Thyroid gland (tissue), 4 donors: Measurements from ENCODE around the gene CEP192. TPM values are rescaled to one million over a fixed set of nuclear protein-coding genes. Genes with fewer than 3 reads are reported as not detected.

Source experiments
- DNase-seq, 2 donors: peaks; one replicate each; pipeline ENCODE4 v3.0.0-alpha.2; 2019
- H3K27ac ChIP-seq, 3 donors: fragments of 200-600 bp; sonication (generic); 1 replicate in 2 of 3; 2 replicates in 1 of 3; pipeline ENCODE4 v1.5.1; 2016 to 2019; ENCODE audit warnings: mild to moderate bottlenecking in 1 of 3, moderate library complexity in 1 of 3
- H3K27me3 ChIP-seq: fragments of 200-600 bp; sonication (generic); one replicate; pipeline ENCODE4 v1.5.1; 2019
- H3K36me3 ChIP-seq, 2 donors: fragments of 200-600 bp; sonication (generic); one replicate each; pipeline ENCODE4 v1.5.1; 2016 to 2019
- H3K4me1 ChIP-seq, 2 donors: fragments of 200-600 bp; sonication (generic); one replicate each; pipeline ENCODE4 v1.5.1; 2017 to 2019
- H3K4me3 ChIP-seq, 3 donors: fragments of 200-600 bp; sonication (generic); replicated peaks in 1 of 3; 1 replicate in 2 of 3; 2 replicates in 1 of 3; pipeline ENCODE4 v1.5.1; 2016; ENCODE audit warnings: mild to moderate bottlenecking in 1 of 3
- H3K9me3 ChIP-seq: fragments of 200-600 bp; sonication (generic); one replicate; pipeline ENCODE4 v1.5.1; 2017
- POLR2A ChIP-seq, 2 donors: fragments of 450-650 bp; IDR thresholded peaks; one replicate each; pipeline ENCODE4 v1.6.1; 2017; ENCODE audit warnings: antibody characterized with exemption in 2 of 2, mild to moderate bottlenecking in 2 of 2, moderate library complexity in 1 of 2
- WGBS, 2 donors: methylation state at CpG; one replicate each; pipeline ENCODE4 v1.1.5; 2017; 5-methylcytosine and 5-hydroxymethylcytosine counted together
- intact Hi-C: fragments of 100-400 bp; cut with DNase I; formaldehyde crosslinking; loops from one replicate; pipeline ENCODE4 v1.15.1; 2023
- total RNA-seq, 4 donors: library from RNA; depleted of rRNA; stranded (reverse); fragments of >200 nt; gene quantifications; one replicate each; pipeline ENCODE4 v1.2.3, GENCODE V29; 2016
- TF ChIP-seq, protein P1 (sequence below), 6 experiments: fragments of 200-600 bp in 3 of 6; fragments of 450-650 bp in 3 of 6; sonication (generic) in 3 of 6; IDR thresholded peaks; one replicate each; pipeline ENCODE4 v1.5.1; 2016 to 2019; ENCODE audit warnings: antibody characterized with exemption in 6 of 6, mild to moderate bottlenecking in 2 of 6, inconsistent platforms in 1 of 6, moderate library complexity in 1 of 6

The CEP192 gene
- total RNA-seq, 4 donors from 2014 or later = 23.8 to 36.0 (median 32.2) TPM

DNA sequence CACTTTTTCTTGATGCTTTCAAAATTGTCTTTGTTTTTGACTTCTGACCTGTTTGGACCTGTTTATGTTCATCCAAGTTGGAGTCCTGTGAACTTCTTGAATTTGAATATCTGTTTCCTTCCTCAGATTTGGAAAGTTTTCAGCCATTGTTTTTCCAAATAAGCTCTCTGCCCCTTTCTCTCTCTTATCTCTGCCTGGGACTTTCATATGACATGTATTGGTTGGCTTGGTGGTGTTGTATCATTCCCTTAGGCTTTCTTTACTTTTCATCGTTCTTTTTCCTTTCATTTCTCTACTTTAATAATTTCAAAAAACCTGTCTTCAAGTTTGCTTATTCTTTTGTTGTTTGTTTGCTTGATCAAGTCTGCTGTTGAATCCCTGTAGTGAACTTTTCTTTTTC, 167.3 kb downstream of the CEP192 start:
- intact Hi-C loops = no loop called here
- H3K4me1 ChIP-seq = no peaks in the 10 kb centered on the region
- DNase-seq = no peak
- H3K27ac ChIP-seq = no peak overlapping the region
- no peaks in the 10 kb centered on the region for H3K9me3 ChIP-seq
- H3K36me3 ChIP-seq = no peaks in the 10 kb centered on the region
- TF ChIP-seq, protein P1, sequence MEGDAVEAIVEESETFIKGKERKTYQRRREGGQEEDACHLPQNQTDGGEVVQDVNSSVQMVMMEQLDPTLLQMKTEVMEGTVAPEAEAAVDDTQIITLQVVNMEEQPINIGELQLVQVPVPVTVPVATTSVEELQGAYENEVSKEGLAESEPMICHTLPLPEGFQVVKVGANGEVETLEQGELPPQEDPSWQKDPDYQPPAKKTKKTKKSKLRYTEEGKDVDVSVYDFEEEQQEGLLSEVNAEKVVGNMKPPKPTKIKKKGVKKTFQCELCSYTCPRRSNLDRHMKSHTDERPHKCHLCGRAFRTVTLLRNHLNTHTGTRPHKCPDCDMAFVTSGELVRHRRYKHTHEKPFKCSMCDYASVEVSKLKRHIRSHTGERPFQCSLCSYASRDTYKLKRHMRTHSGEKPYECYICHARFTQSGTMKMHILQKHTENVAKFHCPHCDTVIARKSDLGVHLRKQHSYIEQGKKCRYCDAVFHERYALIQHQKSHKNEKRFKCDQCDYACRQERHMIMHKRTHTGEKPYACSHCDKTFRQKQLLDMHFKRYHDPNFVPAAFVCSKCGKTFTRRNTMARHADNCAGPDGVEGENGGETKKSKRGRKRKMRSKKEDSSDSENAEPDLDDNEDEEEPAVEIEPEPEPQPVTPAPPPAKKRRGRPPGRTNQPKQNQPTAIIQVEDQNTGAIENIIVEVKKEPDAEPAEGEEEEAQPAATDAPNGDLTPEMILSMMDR (IDR thresholded peaks at IDR 0.05) = no peak
- no peak for TF ChIP-seq POLR2A (IDR thresholded peaks at IDR 0.05)
- no peak overlapping the region for H3K4me3 ChIP-seq
- no peaks in the 10 kb centered on the region for H3K27me3 ChIP-seq
- whole genome bisulfite sequencing, 2 donors = 94 to 96% methylated on average over 1 of the region's 1 CpG

DNA sequence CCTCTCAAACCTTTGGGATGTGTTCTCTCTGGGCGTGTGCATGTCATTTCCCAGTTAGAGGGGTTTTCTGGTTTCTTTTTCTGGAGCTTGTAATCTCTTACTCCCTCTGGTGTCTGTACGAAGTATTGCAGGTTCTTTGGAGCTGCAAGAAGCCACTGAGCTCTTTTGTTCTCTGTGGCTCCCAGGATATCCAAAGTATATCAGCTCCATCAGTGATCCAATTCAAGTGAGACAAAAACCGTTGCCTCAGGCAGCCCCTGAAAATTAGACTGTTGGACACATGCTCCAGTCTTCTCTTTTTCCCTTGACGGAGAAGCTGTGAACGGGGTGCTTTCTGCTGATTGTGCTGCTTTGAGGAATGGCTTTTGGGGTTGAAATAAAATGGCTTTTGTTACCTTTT, 168.4 kb downstream of the CEP192 start:
- intact Hi-C loops = no loop called here
- DNase-seq = no peak
- H3K27ac ChIP-seq = no peak overlapping the region
- no peaks in the 10 kb centered on the region for H3K36me3 ChIP-seq
- H3K4me1 ChIP-seq = no peaks in the 10 kb centered on the region
- 39 to 42% methylated on average over 5 of the region's 5 CpGs for WGBS, 2 donors
- no peak overlapping the region for H3K4me3 ChIP-seq
- TF ChIP-seq POLR2A (IDR thresholded peaks at IDR 0.05) = no peak
- TF ChIP-seq, protein P1 (IDR thresholded peaks at IDR 0.05) = peak; percentile 55 to 80 (median 70)
- H3K9me3 ChIP-seq = no peaks in the 10 kb centered on the region
- H3K27me3 ChIP-seq = no peaks in the 10 kb centered on the region

DNA sequence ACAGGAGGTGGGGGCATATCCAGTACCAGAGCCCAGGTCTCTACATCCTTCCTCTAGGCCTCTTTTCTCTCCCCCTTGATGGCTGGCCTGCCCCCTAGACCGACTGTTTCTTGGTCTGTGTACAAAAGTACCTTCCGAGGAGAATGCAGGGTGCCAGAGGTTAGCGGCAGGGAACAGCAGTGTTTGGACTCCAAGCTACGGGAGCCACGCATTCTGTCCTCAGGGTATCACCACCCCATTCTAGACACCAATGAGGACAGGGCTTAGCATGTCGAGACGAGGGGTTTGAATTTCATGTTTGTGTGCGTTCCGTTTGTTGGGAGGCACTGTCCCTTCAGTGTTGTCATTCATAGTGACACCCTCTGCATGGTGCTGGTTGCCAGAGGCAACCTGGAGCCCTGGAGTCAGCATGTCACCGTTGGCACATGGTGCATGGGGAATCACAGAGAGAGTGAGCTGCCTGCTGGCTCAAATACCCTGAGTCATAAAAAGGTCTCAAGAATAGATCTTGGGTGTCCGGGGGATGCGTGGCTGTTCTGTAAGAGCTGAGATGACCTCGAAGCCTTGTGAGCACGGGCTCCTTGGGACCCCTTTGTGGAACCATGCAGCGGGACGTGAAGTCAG, 170.2 kb downstream of the CEP192 start:
- Histone ChIP-seq H3K4me1 (no peaks in the 10 kb centered on the region), H3K36me3 (no peaks in the 10 kb centered on the region), H3K4me3 (no peak overlapping the region), H3K27me3 (no peaks in the 10 kb centered on the region), H3K27ac (no peak overlapping the region), H3K9me3 (no peaks in the 10 kb centered on the region)
- no peak for TF ChIP-seq POLR2A (IDR thresholded peaks at IDR 0.05)
- TF ChIP-seq, protein P1 (IDR thresholded peaks at IDR 0.05) = no peak
- intact Hi-C loops = no loop called here
- WGBS, 2 donors = 87% methylated on average over 12 to 16 of the region's 16 CpGs
- DNase-seq = no peak

DNA sequence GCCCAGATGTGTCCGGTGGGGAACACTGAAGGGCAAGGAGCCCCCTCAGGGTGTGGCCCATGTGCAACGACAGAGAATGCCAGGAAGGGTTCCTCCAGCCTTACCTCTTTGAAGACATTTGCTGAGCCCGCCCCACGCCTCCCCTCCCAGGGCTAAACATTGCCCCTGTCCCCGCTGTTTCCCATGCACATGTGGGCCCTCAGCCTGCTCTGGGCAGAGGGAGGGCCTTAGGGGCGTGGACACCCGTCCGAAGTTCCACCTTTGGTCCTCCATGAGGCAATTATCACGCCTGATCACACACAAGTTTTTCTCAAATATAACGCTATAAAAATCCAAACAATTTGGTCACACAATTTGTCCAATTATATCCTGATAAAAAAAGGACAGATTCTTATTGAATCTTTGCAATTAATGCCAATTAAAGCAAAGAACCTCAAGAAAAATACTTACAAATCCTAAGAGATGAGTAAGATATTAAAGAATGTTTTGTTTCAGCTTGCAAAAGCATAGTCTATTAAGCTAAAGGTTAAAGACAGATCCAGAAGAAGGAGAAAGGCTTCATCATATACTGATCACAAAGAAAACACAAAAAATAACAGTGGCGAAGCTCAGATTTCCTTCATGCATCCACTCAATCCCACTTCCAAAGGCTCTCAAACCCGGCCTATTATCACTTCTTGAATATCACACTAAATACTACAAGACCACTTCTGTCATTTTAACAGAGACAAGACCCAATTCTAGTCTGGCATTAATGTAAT, 172.2 kb downstream of the CEP192 start:
- no peaks in the 10 kb centered on the region for H3K27me3 ChIP-seq
- H3K9me3 ChIP-seq = no peaks in the 10 kb centered on the region
- no peak overlapping the region for H3K4me3 ChIP-seq
- WGBS, 2 donors = 76 to 80% methylated on average over 12 of the region's 12 CpGs
- no peaks in the 10 kb centered on the region for H3K36me3 ChIP-seq
- TF ChIP-seq POLR2A (IDR thresholded peaks at IDR 0.05) = no peak
- TF ChIP-seq, protein P1 (IDR thresholded peaks at IDR 0.05) = no peak
- intact Hi-C loops = no loop called here
- H3K27ac ChIP-seq = no peak overlapping the region
- DNase-seq = no peak
- no peaks in the 10 kb centered on the region for H3K4me1 ChIP-seq

DNA sequence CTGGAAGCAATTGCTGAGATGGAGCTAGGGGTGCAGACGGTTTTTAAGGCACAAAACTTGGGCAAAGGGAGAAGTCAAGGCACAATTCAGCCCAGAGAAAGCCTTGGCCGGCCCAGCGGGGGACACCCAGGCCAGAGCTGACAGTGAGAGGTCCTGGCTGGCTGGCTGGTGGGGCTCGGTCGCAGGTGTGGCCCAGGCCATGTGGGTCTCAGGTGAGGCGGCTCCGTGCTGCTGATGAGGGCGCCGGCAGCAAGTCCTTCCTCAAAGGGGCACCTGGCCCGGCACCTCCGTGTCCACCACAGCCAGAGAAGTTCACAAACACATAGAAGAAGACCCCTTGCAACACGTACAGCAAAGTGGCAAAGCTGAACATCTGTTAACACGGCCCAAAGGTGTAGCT, 173.2 kb downstream of the CEP192 start:
- no peak overlapping the region for H3K4me3 ChIP-seq
- no peak overlapping the region for H3K27ac ChIP-seq
- TF ChIP-seq, protein P1 (IDR thresholded peaks at IDR 0.05) = no peak
- TF ChIP-seq POLR2A (IDR thresholded peaks at IDR 0.05) = no peak
- H3K9me3 ChIP-seq = no peaks in the 10 kb centered on the region
- H3K36me3 ChIP-seq = no peaks in the 10 kb centered on the region
- no peak for DNase-seq
- H3K27me3 ChIP-seq = no peaks in the 10 kb centered on the region
- H3K4me1 ChIP-seq = no peaks in the 10 kb centered on the region
- 93 to 94% methylated on average over 5 to 13 of the region's 13 CpGs for WGBS, 2 donors
- intact Hi-C loops = no loop called here
